Measurements from ENCODE around the gene PACSIN3. TPM values are rescaled to one million over a fixed set of nuclear protein-coding genes. Genes with fewer than 3 reads are reported as not detected.

PACSIN3 gene
- polyA plus RNA-seq, 2 of the 4 experiments (the other 2 are of a cell fraction): 16.5 to 35.3 TPM

DNA sequence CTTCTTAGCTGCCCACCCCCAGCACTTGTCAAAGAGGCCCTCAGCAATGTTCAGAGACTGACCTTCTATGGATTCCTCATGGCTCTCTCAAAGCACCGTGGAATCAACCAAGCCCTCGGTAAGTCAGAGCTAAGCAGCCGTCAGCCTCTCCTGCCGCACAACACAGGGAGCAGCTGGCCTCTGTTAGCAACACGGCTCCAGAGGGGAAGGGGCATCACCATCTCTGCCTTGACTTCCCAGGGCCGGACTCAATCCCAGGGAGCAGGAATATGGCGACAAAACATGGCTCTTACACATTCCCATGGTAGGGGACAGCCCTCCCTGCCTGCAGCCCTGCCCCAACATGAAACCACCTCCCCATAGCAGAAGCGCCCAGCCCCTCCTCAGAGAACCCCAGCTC is 28.4 kb downstream of the PACSIN3 start:
- CTCF ChIA-PET: interaction anchor here (0.7 to 1.2 kb wide), 2 partner anchors 14 to 262 kb away, joined by 3 to 7 read pairs; no protein-coding TSS in a partner anchor
- no peak overlapping the region for H3K4me3 ChIP-seq
- TF ChIP-seq EP300 (IDR thresholded peaks at IDR 0.05) (no peak), CHD2 (IDR thresholded peaks at IDR 0.05; ENCODE audit: low read length, partially characterized antibody) (no peak)
- DNase-seq (ENCODE audit: low read depth in 1 of 2, low spot score in 1 of 2) (no peak), ATAC-seq (no peak), FAIRE-seq (no peak)
- no peaks in the 10 kb centered on the region for H3K4me1 ChIP-seq
- H3K9me3 ChIP-seq: no peaks in the 10 kb centered on the region
- POLR2A ChIA-PET: no interaction called here
- WGBS (ENCODE audit: missing lambda C conversion rate): 81% methylated on average over 8 of the region's 8 CpGs
- no peak overlapping the region for H3K27ac ChIP-seq
- no peak overlapping the region for H3K4me2 ChIP-seq

DNA sequence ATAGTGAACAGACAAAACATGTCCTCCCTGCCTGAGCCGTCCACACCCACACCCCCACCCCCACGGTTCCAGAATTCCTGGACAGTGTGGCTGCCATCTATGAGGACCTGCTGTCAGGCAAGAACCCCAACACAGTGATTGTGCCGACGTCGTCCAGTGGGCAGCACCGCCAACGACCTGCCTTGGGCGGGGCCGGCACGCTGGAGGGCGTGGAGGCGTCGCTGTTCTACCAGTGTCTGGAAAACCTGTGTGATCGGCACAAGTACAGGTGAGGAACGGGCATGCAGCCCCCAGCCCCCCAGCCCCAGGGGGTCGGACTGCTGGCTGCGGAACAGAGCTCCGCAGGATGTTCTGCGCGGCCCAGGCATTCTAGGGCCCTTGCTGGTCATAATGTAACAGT is 29.3 kb downstream of the PACSIN3 start:
- DNase-seq (ENCODE audit: low read depth in 1 of 2, low spot score in 1 of 2): no peak
- 91% methylated on average over 20 of the region's 20 CpGs for WGBS (ENCODE audit: missing lambda C conversion rate)
- no peak overlapping the region for H3K4me2 ChIP-seq
- no peak overlapping the region for H3K4me3 ChIP-seq
- TF ChIP-seq HDAC2 (IDR thresholded peaks at IDR 0.05) (no peak), HEYL (CRISPR knock-in tag; IDR thresholded peaks at IDR 0.05) (no peak), FOSL2 (IDR thresholded peaks at IDR 0.05) (no peak), FOSL2 (CRISPR knock-in tag; IDR thresholded peaks at IDR 0.05) (no peak), TFCP2L1 (CRISPR knock-in tag; IDR thresholded peaks at IDR 0.05) (no peak)
- TF ChIP-seq, protein P1, sequence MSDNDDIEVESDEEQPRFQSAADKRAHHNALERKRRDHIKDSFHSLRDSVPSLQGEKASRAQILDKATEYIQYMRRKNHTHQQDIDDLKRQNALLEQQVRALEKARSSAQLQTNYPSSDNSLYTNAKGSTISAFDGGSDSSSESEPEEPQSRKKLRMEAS (IDR thresholded peaks at IDR 0.05): no peak
- TF ChIP-seq, protein P2, sequence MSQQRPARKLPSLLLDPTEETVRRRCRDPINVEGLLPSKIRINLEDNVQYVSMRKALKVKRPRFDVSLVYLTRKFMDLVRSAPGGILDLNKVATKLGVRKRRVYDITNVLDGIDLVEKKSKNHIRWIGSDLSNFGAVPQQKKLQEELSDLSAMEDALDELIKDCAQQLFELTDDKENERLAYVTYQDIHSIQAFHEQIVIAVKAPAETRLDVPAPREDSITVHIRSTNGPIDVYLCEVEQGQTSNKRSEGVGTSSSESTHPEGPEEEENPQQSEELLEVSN (IDR thresholded peaks at IDR 0.05; ENCODE audit: borderline replicate concordance, low read depth): no peak
- CTCF ChIA-PET: interaction anchor here (0.6 to 6.7 kb wide), 6 partner anchors 116 to 269 kb away, joined by 3 to 120 read pairs (median 4); no protein-coding TSS in a partner anchor
- POLR2A ChIA-PET: no interaction called here
- no peak overlapping the region for H3K27ac ChIP-seq
- FAIRE-seq: no peak
- no peak for ATAC-seq
- no peaks in the 10 kb centered on the region for H3K4me1 ChIP-seq
- no peaks in the 10 kb centered on the region for H3K9me3 ChIP-seq

DNA sequence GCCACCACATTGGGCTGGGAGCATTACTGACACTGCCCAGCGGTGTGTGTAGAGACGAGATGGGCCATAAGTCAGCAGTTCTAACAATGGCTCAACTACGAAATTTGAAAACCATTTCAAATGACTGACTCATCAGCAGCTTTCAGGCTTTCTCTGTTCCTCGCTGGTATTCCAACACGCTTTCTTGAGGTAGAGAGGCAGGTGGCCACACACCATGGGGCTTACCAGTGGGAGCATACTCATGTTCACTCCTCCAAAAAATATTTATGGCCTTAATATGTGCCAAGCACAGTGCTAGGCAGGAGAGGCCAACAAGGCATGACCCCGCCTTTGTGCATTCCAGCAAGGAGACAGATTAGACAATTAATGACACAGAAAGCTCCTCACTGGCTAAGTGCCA is 29.9 kb downstream of the PACSIN3 start:
- ChIA-PET CTCF (interaction anchor here (0.7 to 6.7 kb wide), 4 partner anchors 116 to 263 kb away, joined by 3 to 120 read pairs (median 54); no protein-coding TSS in a partner anchor), POLR2A (no interaction called here)
- WGBS (ENCODE audit: missing lambda C conversion rate): 82% methylated on average over 6 of the region's 6 CpGs
- Histone ChIP-seq H3K9me3 (no peaks in the 10 kb centered on the region), H3K4me2 (no peak overlapping the region), H3K4me1 (no peaks in the 10 kb centered on the region), H3K27ac (no peak overlapping the region), H3K4me3 (no peak overlapping the region)
- ATAC-seq (no peak), FAIRE-seq (no peak), DNase-seq (ENCODE audit: low read depth in 1 of 2, low spot score in 1 of 2) (no peak)
- TF ChIP-seq, protein P3, sequence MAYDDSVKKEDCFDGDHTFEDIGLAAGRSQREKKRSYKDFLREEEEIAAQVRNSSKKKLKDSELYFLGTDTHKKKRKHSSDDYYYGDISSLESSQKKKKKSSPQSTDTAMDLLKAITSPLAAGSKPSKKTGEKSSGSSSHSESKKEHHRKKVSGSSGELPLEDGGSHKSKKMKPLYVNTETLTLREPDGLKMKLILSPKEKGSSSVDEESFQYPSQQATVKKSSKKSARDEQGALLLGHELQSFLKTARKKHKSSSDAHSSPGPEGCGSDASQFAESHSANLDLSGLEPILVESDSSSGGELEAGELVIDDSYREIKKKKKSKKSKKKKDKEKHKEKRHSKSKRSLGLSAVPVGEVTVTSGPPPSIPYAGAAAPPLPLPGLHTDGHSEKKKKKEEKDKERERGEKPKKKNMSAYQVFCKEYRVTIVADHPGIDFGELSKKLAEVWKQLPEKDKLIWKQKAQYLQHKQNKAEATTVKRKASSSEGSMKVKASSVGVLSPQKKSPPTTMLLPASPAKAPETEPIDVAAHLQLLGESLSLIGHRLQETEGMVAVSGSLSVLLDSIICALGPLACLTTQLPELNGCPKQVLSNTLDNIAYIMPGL (CRISPR knock-in tag; IDR thresholded peaks at IDR 0.05; ENCODE audit: borderline replicate concordance): no peak

DNA sequence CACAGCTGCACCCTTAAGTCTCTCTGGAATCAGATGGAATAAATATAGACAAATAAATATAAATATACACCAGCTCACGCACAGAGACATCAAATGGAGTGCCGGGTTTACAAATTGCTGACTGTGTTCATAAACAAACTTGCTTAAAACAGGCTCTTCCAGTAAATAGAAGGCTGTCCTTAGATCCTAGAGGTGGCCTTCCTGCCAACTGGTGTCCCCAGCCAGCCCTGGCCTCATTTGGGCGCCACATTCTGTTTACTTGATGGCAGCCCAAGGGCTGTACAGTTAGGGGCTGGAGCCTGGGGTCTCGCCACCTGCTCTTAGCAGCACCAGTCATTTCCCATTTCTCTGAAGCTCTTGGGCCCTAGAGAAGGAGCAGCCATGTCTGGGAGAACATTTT is 30.4 kb downstream of the PACSIN3 start:
- ChIA-PET POLR2A (no interaction called here), CTCF (interaction anchor here (0.6 to 6.7 kb wide), 4 partner anchors 23 to 262 kb away, joined by 3 to 120 read pairs (median 53); no protein-coding TSS in a partner anchor)
- Histone ChIP-seq H3K4me1 (no peaks in the 10 kb centered on the region), H3K4me3 (no peak overlapping the region), H3K9me3 (no peaks in the 10 kb centered on the region), H3K27ac (no peak overlapping the region), H3K4me2 (no peak overlapping the region)
- no peak for FAIRE-seq
- DNase-seq (ENCODE audit: low read depth in 1 of 2, low spot score in 1 of 2): no peak
- ATAC-seq: no peak
- TF ChIP-seq RCOR1 (IDR thresholded peaks at IDR 0.05; ENCODE audit: low read depth, low read length): no peak
- TF ChIP-seq SMC3 (IDR thresholded peaks at IDR 0.05): no peak
- no peak for TF ChIP-seq KDM1A (IDR thresholded peaks at IDR 0.05; ENCODE audit: low read depth)
- no peak for TF ChIP-seq HOXB5 (CRISPR knock-in tag; IDR thresholded peaks at IDR 0.05)
- TF ChIP-seq MAFK (IDR thresholded peaks at IDR 0.05; ENCODE audit: partially characterized antibody): no peak
- no peak for TF ChIP-seq EP300 (IDR thresholded peaks at IDR 0.05)
- no peak for TF ChIP-seq FOSB (CRISPR knock-in tag; IDR thresholded peaks at IDR 0.05)
- TF ChIP-seq NR3C1 (IDR thresholded peaks at IDR 0.05): no peak
- no peak for TF ChIP-seq CBX2 (IDR thresholded peaks at IDR 0.05; ENCODE audit: borderline replicate concordance, low read depth)
- TF ChIP-seq ZSCAN20 (CRISPR knock-in tag; IDR thresholded peaks at IDR 0.05): no peak
- TF ChIP-seq NFE2L2 (conservative IDR thresholded peaks at IDR 0.05; ENCODE audit: low read length): no peak
- TF ChIP-seq, protein P4, sequence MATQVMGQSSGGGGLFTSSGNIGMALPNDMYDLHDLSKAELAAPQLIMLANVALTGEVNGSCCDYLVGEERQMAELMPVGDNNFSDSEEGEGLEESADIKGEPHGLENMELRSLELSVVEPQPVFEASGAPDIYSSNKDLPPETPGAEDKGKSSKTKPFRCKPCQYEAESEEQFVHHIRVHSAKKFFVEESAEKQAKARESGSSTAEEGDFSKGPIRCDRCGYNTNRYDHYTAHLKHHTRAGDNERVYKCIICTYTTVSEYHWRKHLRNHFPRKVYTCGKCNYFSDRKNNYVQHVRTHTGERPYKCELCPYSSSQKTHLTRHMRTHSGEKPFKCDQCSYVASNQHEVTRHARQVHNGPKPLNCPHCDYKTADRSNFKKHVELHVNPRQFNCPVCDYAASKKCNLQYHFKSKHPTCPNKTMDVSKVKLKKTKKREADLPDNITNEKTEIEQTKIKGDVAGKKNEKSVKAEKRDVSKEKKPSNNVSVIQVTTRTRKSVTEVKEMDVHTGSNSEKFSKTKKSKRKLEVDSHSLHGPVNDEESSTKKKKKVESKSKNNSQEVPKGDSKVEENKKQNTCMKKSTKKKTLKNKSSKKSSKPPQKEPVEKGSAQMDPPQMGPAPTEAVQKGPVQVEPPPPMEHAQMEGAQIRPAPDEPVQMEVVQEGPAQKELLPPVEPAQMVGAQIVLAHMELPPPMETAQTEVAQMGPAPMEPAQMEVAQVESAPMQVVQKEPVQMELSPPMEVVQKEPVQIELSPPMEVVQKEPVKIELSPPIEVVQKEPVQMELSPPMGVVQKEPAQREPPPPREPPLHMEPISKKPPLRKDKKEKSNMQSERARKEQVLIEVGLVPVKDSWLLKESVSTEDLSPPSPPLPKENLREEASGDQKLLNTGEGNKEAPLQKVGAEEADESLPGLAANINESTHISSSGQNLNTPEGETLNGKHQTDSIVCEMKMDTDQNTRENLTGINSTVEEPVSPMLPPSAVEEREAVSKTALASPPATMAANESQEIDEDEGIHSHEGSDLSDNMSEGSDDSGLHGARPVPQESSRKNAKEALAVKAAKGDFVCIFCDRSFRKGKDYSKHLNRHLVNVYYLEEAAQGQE (IDR thresholded peaks at IDR 0.05): no peak
- TF ChIP-seq JUNB (IDR thresholded peaks at IDR 0.05): no peak
- no peak for TF ChIP-seq CHD4 (IDR thresholded peaks at IDR 0.05; ENCODE audit: borderline replicate concordance)
- TF ChIP-seq ZFP36 (IDR thresholded peaks at IDR 0.05; ENCODE audit: borderline replicate concordance, partially characterized antibody): no peak
- TF ChIP-seq ZC3H11A (IDR thresholded peaks at IDR 0.05): no peak
- WGBS (ENCODE audit: missing lambda C conversion rate): 86% methylated on average over 4 of the region's 4 CpGs

Measured in A549 (cell line).